ENCODE results near the gene HOXA2.

- no peak for TF ChIP-seq EZH2phosphoT487 (conservative IDR thresholded peaks at IDR 0.05; ENCODE audit: low read length)
- no peak for TF ChIP-seq CTCF (IDR thresholded peaks at IDR 0.05; ENCODE audit: insufficient read depth, low read length, poor library complexity, severe bottlenecking)
These were observed 8.0 kb downstream of the HOXA2 start for GRCh38 chr7:27094304-27095049.

Data from SU-DHL-6 (cell line).